ENCODE results near the gene CDK5. TPM values are rescaled to one million over a fixed set of nuclear protein-coding genes. Genes with fewer than 3 reads are reported as not detected.
A peak's percentile ranks its signal among the peaks of the same experiment; 100 is the strongest.

Gene CDK5
- total RNA-seq, 1 donor: 17.0 TPM

- DNase-seq (ENCODE audit: insufficient read length, low spot score, missing footprints): peak; percentile 92
- TF ChIP-seq CTCF (IDR thresholded peaks at IDR 0.05; ENCODE audit: extremely low read depth, low read depth, low read length): no peak
- peaks cover 50% of the 10 kb centered on the region for H4K20me1 ChIP-seq (ENCODE audit: insufficient read depth, low read length)
These were observed 31.4 kb upstream of the CDK5 start for GRCh38 chr7:151088856-151089699.

GRCh38 chr7:151088019-151088855 lies 30.5 kb upstream of the CDK5 start:
- H3K4me2 ChIP-seq (ENCODE audit: insufficient read depth, low read length): peak overlapping the region; percentile 79
- peak; percentile 89 for DNase-seq (ENCODE audit: insufficient read length, low spot score, missing footprints)

More at GRCh38 chr7:151088856-151089699, 31.4 kb upstream of the CDK5 start:
- Histone ChIP-seq H3K27me3 (ENCODE audit: insufficient read depth, low read length) (no peaks in the 10 kb centered on the region), H3K36me3 (ENCODE audit: insufficient read depth, low read length) (peaks cover 7% of the 10 kb centered on the region), H3K4me1 (ENCODE audit: insufficient read depth, low read length) (peaks cover 29% of the 10 kb centered on the region), H3K4me3 (ENCODE audit: insufficient read depth, low read length) (peak overlapping the region; percentile 91), H3K9me3 (ENCODE audit: low read depth, low read length) (no peaks in the 10 kb centered on the region), H2AFZ (ENCODE audit: low read length) (peak overlapping the region; percentile 78), H3K27ac (ENCODE audit: low read depth, low read length) (peak overlapping the region; percentile 79), H3K4me2 (ENCODE audit: insufficient read depth, low read length) (peak overlapping the region; percentile 79), H3K79me2 (ENCODE audit: insufficient read depth, low read length) (peaks cover 72% of the 10 kb centered on the region)

GRCh38 chr7:151087245-151088018 lies 29.7 kb upstream of the CDK5 start:
- H3K4me2 ChIP-seq (ENCODE audit: insufficient read depth, low read length): peak overlapping the region; percentile 79
- no peak for TF ChIP-seq CTCF (IDR thresholded peaks at IDR 0.05; ENCODE audit: extremely low read depth, low read depth, low read length)
- no peaks in the 10 kb centered on the region for H3K27me3 ChIP-seq (ENCODE audit: insufficient read depth, low read length)
- peaks cover 5% of the 10 kb centered on the region for H3K36me3 ChIP-seq (ENCODE audit: insufficient read depth, low read length)
- H4K20me1 ChIP-seq (ENCODE audit: insufficient read depth, low read length): peaks cover 35% of the 10 kb centered on the region
- H3K27ac ChIP-seq (ENCODE audit: low read depth, low read length): peak overlapping the region; percentile 79
- H3K79me2 ChIP-seq (ENCODE audit: insufficient read depth, low read length): peaks cover 62% of the 10 kb centered on the region
- peak overlapping the region; percentile 62 for H2AFZ ChIP-seq (ENCODE audit: low read length)
- H3K4me1 ChIP-seq (ENCODE audit: insufficient read depth, low read length): peaks cover 36% of the 10 kb centered on the region
- H3K4me3 ChIP-seq (ENCODE audit: insufficient read depth, low read length): peak overlapping the region; percentile 91
- DNase-seq (ENCODE audit: insufficient read length, low spot score, missing footprints): peak; percentile 97
- no peaks in the 10 kb centered on the region for H3K9me3 ChIP-seq (ENCODE audit: low read depth, low read length)

More at GRCh38 chr7:151088019-151088855, 30.5 kb upstream of the CDK5 start:
- Histone ChIP-seq H3K4me1 (ENCODE audit: insufficient read depth, low read length) (peaks cover 33% of the 10 kb centered on the region), H3K36me3 (ENCODE audit: insufficient read depth, low read length) (peaks cover 5% of the 10 kb centered on the region), H3K27ac (ENCODE audit: low read depth, low read length) (peak overlapping the region; percentile 79), H3K4me3 (ENCODE audit: insufficient read depth, low read length) (peak overlapping the region; percentile 91), H3K27me3 (ENCODE audit: insufficient read depth, low read length) (no peaks in the 10 kb centered on the region), H3K79me2 (ENCODE audit: insufficient read depth, low read length) (peaks cover 63% of the 10 kb centered on the region), H3K9me3 (ENCODE audit: low read depth, low read length) (no peaks in the 10 kb centered on the region), H4K20me1 (ENCODE audit: insufficient read depth, low read length) (peaks cover 43% of the 10 kb centered on the region), H2AFZ (ENCODE audit: low read length) (peak overlapping the region; percentile 78)
- no peak for TF ChIP-seq CTCF (IDR thresholded peaks at IDR 0.05; ENCODE audit: extremely low read depth, low read depth, low read length)
